ENCODE measurements around the gene LACC1.

DNA sequence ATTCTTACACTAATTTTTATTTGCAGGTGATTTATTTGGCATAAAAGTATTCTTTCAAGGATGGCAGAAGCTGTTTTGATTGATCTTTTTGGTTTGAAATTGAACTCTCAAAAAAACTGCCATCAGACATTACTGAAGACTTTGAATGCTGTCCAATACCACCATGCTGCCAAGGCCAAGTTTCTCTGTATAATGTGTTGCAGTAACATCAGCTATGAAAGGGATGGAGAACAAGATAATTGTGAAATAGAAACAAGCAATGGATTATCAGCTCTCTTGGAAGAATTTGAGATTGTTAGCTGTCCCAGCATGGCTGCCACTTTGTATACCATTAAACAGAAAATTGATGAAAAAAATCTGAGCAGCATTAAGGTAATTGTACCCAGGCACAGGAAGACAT lies 1.2 kb downstream of the LACC1 start:
- TF ChIP-seq, protein P1, sequence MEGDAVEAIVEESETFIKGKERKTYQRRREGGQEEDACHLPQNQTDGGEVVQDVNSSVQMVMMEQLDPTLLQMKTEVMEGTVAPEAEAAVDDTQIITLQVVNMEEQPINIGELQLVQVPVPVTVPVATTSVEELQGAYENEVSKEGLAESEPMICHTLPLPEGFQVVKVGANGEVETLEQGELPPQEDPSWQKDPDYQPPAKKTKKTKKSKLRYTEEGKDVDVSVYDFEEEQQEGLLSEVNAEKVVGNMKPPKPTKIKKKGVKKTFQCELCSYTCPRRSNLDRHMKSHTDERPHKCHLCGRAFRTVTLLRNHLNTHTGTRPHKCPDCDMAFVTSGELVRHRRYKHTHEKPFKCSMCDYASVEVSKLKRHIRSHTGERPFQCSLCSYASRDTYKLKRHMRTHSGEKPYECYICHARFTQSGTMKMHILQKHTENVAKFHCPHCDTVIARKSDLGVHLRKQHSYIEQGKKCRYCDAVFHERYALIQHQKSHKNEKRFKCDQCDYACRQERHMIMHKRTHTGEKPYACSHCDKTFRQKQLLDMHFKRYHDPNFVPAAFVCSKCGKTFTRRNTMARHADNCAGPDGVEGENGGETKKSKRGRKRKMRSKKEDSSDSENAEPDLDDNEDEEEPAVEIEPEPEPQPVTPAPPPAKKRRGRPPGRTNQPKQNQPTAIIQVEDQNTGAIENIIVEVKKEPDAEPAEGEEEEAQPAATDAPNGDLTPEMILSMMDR (IDR thresholded peaks at IDR 0.05; ENCODE audit: low read depth, low read length, poor library complexity, severe bottlenecking), result no peak
- no peak for TF ChIP-seq EZH2phosphoT487 (IDR thresholded peaks at IDR 0.05; ENCODE audit: borderline replicate concordance, low read length)
